Measurements from ENCODE around the gene FOXI1.

DNA sequence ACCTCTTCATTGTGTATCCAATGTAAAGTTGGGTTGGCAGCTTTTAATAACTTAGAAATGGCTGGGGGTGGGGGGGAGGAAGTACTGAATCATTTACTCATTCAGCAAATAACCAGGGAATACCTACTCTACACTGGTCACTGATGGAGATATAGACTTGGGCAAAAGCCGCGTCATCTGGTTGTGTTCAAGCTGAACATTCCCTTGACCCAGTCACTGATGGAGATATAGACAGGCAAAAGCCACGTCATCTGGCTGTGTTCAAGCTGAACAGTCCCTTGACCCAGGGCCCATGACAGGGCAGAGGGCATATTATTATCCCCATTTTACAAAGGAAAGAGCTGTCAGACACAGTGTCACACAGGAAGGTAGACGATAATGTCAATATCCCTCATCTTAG, 32.6 kb downstream of the FOXI1 start:
- TF ChIP-seq, protein P1, sequence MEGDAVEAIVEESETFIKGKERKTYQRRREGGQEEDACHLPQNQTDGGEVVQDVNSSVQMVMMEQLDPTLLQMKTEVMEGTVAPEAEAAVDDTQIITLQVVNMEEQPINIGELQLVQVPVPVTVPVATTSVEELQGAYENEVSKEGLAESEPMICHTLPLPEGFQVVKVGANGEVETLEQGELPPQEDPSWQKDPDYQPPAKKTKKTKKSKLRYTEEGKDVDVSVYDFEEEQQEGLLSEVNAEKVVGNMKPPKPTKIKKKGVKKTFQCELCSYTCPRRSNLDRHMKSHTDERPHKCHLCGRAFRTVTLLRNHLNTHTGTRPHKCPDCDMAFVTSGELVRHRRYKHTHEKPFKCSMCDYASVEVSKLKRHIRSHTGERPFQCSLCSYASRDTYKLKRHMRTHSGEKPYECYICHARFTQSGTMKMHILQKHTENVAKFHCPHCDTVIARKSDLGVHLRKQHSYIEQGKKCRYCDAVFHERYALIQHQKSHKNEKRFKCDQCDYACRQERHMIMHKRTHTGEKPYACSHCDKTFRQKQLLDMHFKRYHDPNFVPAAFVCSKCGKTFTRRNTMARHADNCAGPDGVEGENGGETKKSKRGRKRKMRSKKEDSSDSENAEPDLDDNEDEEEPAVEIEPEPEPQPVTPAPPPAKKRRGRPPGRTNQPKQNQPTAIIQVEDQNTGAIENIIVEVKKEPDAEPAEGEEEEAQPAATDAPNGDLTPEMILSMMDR (IDR thresholded peaks at IDR 0.05), result no peak
- TF ChIP-seq EHMT2 (IDR thresholded peaks at IDR 0.05; ENCODE audit: low read depth) (no peak), POLR2A (IDR thresholded peaks at IDR 0.05; ENCODE audit: low read length) (no peak), RFX5 (IDR thresholded peaks at IDR 0.05) (no peak), SREBF2 (IDR thresholded peaks at IDR 0.05) (no peak), ZSCAN20 (CRISPR knock-in tag; IDR thresholded peaks at IDR 0.05) (no peak), FOSB (CRISPR knock-in tag; IDR thresholded peaks at IDR 0.05) (no peak), POLR2AphosphoS2 (conservative IDR thresholded peaks at IDR 0.05; ENCODE audit: low read length) (no peak)
- TF ChIP-seq, protein P2, sequence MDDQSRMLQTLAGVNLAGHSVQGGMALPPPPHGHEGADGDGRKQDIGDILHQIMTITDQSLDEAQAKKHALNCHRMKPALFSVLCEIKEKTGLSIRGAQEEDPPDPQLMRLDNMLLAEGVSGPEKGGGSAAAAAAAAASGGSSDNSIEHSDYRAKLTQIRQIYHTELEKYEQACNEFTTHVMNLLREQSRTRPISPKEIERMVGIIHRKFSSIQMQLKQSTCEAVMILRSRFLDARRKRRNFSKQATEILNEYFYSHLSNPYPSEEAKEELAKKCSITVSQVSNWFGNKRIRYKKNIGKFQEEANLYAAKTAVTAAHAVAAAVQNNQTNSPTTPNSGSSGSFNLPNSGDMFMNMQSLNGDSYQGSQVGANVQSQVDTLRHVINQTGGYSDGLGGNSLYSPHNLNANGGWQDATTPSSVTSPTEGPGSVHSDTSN (IDR thresholded peaks at IDR 0.05), result no peak
- TF ChIP-seq, protein P3, sequence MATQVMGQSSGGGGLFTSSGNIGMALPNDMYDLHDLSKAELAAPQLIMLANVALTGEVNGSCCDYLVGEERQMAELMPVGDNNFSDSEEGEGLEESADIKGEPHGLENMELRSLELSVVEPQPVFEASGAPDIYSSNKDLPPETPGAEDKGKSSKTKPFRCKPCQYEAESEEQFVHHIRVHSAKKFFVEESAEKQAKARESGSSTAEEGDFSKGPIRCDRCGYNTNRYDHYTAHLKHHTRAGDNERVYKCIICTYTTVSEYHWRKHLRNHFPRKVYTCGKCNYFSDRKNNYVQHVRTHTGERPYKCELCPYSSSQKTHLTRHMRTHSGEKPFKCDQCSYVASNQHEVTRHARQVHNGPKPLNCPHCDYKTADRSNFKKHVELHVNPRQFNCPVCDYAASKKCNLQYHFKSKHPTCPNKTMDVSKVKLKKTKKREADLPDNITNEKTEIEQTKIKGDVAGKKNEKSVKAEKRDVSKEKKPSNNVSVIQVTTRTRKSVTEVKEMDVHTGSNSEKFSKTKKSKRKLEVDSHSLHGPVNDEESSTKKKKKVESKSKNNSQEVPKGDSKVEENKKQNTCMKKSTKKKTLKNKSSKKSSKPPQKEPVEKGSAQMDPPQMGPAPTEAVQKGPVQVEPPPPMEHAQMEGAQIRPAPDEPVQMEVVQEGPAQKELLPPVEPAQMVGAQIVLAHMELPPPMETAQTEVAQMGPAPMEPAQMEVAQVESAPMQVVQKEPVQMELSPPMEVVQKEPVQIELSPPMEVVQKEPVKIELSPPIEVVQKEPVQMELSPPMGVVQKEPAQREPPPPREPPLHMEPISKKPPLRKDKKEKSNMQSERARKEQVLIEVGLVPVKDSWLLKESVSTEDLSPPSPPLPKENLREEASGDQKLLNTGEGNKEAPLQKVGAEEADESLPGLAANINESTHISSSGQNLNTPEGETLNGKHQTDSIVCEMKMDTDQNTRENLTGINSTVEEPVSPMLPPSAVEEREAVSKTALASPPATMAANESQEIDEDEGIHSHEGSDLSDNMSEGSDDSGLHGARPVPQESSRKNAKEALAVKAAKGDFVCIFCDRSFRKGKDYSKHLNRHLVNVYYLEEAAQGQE (IDR thresholded peaks at IDR 0.05), result no peak
- TF ChIP-seq, protein P4, sequence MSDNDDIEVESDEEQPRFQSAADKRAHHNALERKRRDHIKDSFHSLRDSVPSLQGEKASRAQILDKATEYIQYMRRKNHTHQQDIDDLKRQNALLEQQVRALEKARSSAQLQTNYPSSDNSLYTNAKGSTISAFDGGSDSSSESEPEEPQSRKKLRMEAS (IDR thresholded peaks at IDR 0.05), result no peak

All from A549 (cell line).